Vagina (tissue), 2 donors: ENCODE measurements around the gene HAUS8. TPM values are rescaled to one million over a fixed set of nuclear protein-coding genes. Genes with fewer than 3 reads are reported as not detected.

Source experiments
- DNase-seq, 2 donors: peaks; one replicate each; pipeline ENCODE4 v3.0.0-alpha.2; 2017; ENCODE audit errors: extremely low spot score in 2 of 2
- H3K27ac ChIP-seq: fragments of 200-600 bp; sonication (generic); one replicate; pipeline ENCODE4 v1.5.1; 2019
- H3K27me3 ChIP-seq: fragments of 200-600 bp; sonication (generic); one replicate; pipeline ENCODE4 v1.5.1; 2019
- H3K36me3 ChIP-seq, 2 donors: fragments of 200-600 bp; sonication (generic); one replicate each; pipeline ENCODE4 v1.5.1; 2017 to 2019
- H3K4me1 ChIP-seq: fragments of 200-600 bp; sonication (generic); one replicate; pipeline ENCODE4 v1.5.1; 2019
- H3K4me3 ChIP-seq, 2 donors: fragments of 200-600 bp; sonication (generic); 1 replicate in 1 of 2; 2 replicates in 1 of 2; pipeline ENCODE4 v1.5.1; 2016 to 2019
- H3K9me3 ChIP-seq: fragments of 200-600 bp; sonication (generic); one replicate; pipeline ENCODE4 v1.5.1; 2019
- CTCF ChIP-seq, 3 experiments: fragments of 450-650 bp in 2 of 3; fragments of 200-600 bp in 1 of 3; sonication (generic) in 1 of 3; IDR thresholded peaks; one replicate each; pipeline ENCODE4 v1.5.1; 2017 to 2019; ENCODE audit warnings: antibody characterized with exemption in 3 of 3, mild to moderate bottlenecking in 2 of 3, moderate library complexity in 2 of 3
- POLR2A ChIP-seq, 2 donors: fragments of 450-650 bp; IDR thresholded peaks; one replicate each; pipeline ENCODE4 v1.6.1; 2017; ENCODE audit warnings: antibody characterized with exemption in 2 of 2, mild to moderate bottlenecking in 2 of 2, moderate library complexity in 2 of 2
- POLR2AphosphoS5 ChIP-seq, 2 donors: sonication (generic); formaldehyde crosslinking; IDR thresholded peaks; one replicate each; pipeline ENCODE4 v1.9.0; 2017; ENCODE audit warnings: antibody characterized with exemption in 2 of 2, mild to moderate bottlenecking in 2 of 2, low read depth in 1 of 2; ENCODE audit not compliant: insufficient read depth in 1 of 2
- intact Hi-C: fragments of 100-400 bp; cut with DNase I; formaldehyde crosslinking; loops from one replicate; pipeline ENCODE4 v1.15.1; 2023
- total RNA-seq: library from RNA; depleted of rRNA; stranded (reverse); fragments of >200 nt; gene quantifications from one replicate; pipeline ENCODE4 v1.2.3, GENCODE V29; 2016

The HAUS8 gene
- total RNA-seq, 1 donor from 2014 or later, result 4.7 TPM

- peaks cover 59% of the 10 kb centered on the region for H3K4me1 ChIP-seq
- H3K27me3 ChIP-seq, result no peaks in the 10 kb centered on the region
- intact Hi-C loops, result no loop called here
- TF ChIP-seq POLR2AphosphoS5 (IDR thresholded peaks at IDR 0.05; ENCODE audit: insufficient read depth in 1 of 2, low read depth in 1 of 2), result no peak
- TF ChIP-seq POLR2A (IDR thresholded peaks at IDR 0.05), result no peak
- TF ChIP-seq CTCF (IDR thresholded peaks at IDR 0.05), result no peak
- H3K27ac ChIP-seq, result peak overlapping the region; percentile 86
- no peak overlapping the region for H3K4me3 ChIP-seq
- no peaks in the 10 kb centered on the region for H3K36me3 ChIP-seq
- no peaks in the 10 kb centered on the region for H3K9me3 ChIP-seq
- no peak for DNase-seq
Measured at GRCh38 chr19:17088552-17088951, 13.3 kb upstream of the HAUS8 start.

GRCh38 chr19:17086834-17087233, 11.6 kb upstream of the HAUS8 start:
- H3K9me3 ChIP-seq, result no peaks in the 10 kb centered on the region
- H3K4me1 ChIP-seq, result peaks cover 56% of the 10 kb centered on the region
- no peaks in the 10 kb centered on the region for H3K27me3 ChIP-seq
- TF ChIP-seq POLR2A (IDR thresholded peaks at IDR 0.05) (no peak), POLR2AphosphoS5 (IDR thresholded peaks at IDR 0.05; ENCODE audit: insufficient read depth in 1 of 2, low read depth in 1 of 2) (no peak), CTCF (IDR thresholded peaks at IDR 0.05) (no peak)
- no peak overlapping the region for H3K4me3 ChIP-seq
- intact Hi-C loops, result no loop called here
- H3K27ac ChIP-seq, result peak overlapping the region; percentile 20
- no peak for DNase-seq
- no peaks in the 10 kb centered on the region for H3K36me3 ChIP-seq

GRCh38 chr19:17086120-17086519, 10.9 kb upstream of the HAUS8 start:
- Histone ChIP-seq H3K4me3 (no peak overlapping the region), H3K9me3 (no peaks in the 10 kb centered on the region), H3K36me3 (no peaks in the 10 kb centered on the region), H3K27ac (peak overlapping the region; percentile 20), H3K27me3 (no peaks in the 10 kb centered on the region), H3K4me1 (peaks cover 58% of the 10 kb centered on the region)
- TF ChIP-seq POLR2AphosphoS5 (IDR thresholded peaks at IDR 0.05; ENCODE audit: insufficient read depth in 1 of 2, low read depth in 1 of 2), result no peak
- no peak for TF ChIP-seq POLR2A (IDR thresholded peaks at IDR 0.05)
- TF ChIP-seq CTCF (IDR thresholded peaks at IDR 0.05), result no peak
- DNase-seq, result no peak
- intact Hi-C loops, result no loop called here

GRCh38 chr19:17081672-17082630, 6.7 kb upstream of the HAUS8 start:
- Histone ChIP-seq H3K9me3 (no peaks in the 10 kb centered on the region), H3K27me3 (no peaks in the 10 kb centered on the region), H3K4me3 (no peak overlapping the region), H3K27ac (peak overlapping the region; percentile 93), H3K4me1 (peaks cover 60% of the 10 kb centered on the region), H3K36me3 (no peaks in the 10 kb centered on the region)
- intact Hi-C loops, result no loop called here
- TF ChIP-seq POLR2AphosphoS5 (IDR thresholded peaks at IDR 0.05; ENCODE audit: insufficient read depth in 1 of 2, low read depth in 1 of 2) (peak in 1 of 2 donors; percentile 23), POLR2A (IDR thresholded peaks at IDR 0.05) (no peak), CTCF (IDR thresholded peaks at IDR 0.05) (no peak)
- no peak for DNase-seq

- Histone ChIP-seq H3K27me3 (no peaks in the 10 kb centered on the region), H3K4me3 (peak overlapping the region; percentile 31 to 36), H3K4me1 (peaks cover 65% of the 10 kb centered on the region), H3K9me3 (no peaks in the 10 kb centered on the region), H3K36me3 (no peaks in the 10 kb centered on the region), H3K27ac (peak overlapping the region; percentile 93)
- TF ChIP-seq POLR2A (IDR thresholded peaks at IDR 0.05) (no peak), POLR2AphosphoS5 (IDR thresholded peaks at IDR 0.05; ENCODE audit: insufficient read depth in 1 of 2, low read depth in 1 of 2) (no peak), CTCF (IDR thresholded peaks at IDR 0.05) (no peak)
- intact Hi-C loops, result no loop called here
- no peak for DNase-seq
Measured at GRCh38 chr19:17080440-17080801, 5.2 kb upstream of the HAUS8 start.
